GM18505 (cell line): ENCODE results near the gene MN1.
"Not testable (repeated sequence)": the region's sequence is repeated elsewhere in the genome, so short reads cannot be mapped to it uniquely, and the experiment has no call there.

Experiments
- ATAC-seq: cut with Tn5 transposase; IDR thresholded peaks from one replicate; pipeline ENCODE4 v1.9.1; 2021; ENCODE audit not compliant: unreplicated experiment
- POLR2A ChIP-seq: IDR thresholded peaks from 4 replicates; pipeline ENCODE4 v1.6.1; 2011; ENCODE audit warnings: borderline replicate concordance; ENCODE audit not compliant: insufficient read depth, insufficient read length; ENCODE audit errors: extremely low read depth

Gene MN1

GRCh38 chr22:27748751-27749191 is 52.8 kb downstream of the MN1 start:
- no peak for ATAC-seq
- no peak for TF ChIP-seq POLR2A

- no peak for ATAC-seq
- TF ChIP-seq POLR2A, result no peak
Observed at GRCh38 chr22:27748349-27748748, 53.2 kb downstream of the MN1 start.

- no peak for ATAC-seq
- no peak for TF ChIP-seq POLR2A
Observed at GRCh38 chr22:27747396-27748221, 53.9 kb downstream of the MN1 start.

- TF ChIP-seq POLR2A, result no peak
Observed at GRCh38 chr22:27746918-27747317, 54.6 kb downstream of the MN1 start.

DNA sequence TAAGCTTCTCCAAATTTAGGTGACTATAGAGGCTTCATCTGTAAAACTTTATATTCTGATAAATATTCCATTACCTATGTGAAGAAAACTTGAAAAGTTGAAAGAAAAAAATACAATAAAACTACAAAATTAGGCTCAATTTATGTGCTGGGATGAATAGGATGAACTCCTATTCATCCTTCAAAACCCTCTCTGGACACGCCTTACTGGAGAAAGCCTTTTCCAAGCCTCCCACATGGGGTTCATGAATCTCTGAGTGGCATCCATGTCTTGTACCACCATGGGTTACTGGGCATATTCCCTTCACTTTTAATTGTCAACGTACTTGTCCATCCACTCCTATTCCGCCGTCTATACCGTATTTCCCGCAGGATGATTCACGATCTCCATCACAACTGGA is 55.7 kb downstream of the MN1 start:
- no peak for TF ChIP-seq POLR2A
- no peak for ATAC-seq

More at GRCh38 chr22:27746918-27747317, 54.6 kb downstream of the MN1 start:
- no peak for ATAC-seq

DNA sequence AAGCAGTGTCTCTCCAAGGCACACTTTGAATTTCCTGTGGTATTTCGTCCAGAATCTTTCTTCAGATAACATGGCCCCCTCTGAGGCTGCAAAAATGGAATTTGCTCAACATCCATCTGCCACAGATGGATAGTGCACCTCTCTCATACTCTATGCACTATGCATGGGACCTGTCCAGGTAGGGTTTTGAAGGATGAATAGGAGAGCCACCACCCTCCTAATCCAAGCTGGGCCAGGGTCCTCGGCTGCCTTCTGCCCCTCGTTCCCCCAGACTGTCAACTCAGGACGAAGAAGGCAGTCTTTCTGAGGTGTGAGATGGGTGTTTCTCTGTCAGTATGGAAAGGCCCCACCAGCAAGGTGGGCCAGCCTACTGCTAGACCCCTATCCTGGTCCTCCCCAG is 56.4 kb downstream of the MN1 start:
- no peak for TF ChIP-seq POLR2A
- no peak for ATAC-seq

GRCh38 chr22:27744078-27744477 is 57.5 kb downstream of the MN1 start:
- ATAC-seq, result not testable (repeated sequence)

DNA sequence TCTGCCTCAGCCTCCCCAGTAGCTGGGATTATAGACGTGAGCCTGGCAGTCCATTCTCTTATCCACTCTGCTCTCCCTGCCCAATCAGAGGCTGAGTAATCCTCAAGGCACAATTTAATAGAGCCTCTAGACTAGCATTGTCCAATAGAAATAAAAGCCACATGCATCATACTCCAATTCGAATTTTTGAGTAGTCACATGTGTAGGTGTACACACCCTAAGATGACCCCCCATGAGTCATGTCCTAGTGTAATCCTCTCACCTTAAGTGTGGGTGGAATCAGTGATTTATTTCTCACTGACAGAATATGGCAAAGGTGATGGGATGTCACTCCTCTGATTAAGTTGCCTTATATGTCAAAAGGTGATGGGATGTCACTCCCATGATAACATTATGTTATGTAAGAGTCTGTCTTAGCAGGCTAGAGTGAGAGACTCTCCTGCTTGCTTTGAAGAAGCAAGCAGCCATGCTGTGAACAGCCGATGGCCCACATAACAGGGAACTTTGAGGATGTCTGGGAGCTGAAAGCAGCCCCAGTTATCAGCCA is 61.3 kb downstream of the MN1 start:
- no peak for TF ChIP-seq POLR2A
- no peak for ATAC-seq

GRCh38 chr22:27737521-27737920 is 64.0 kb downstream of the MN1 start:
- ATAC-seq, result no peak
- no peak for TF ChIP-seq POLR2A

- ATAC-seq, result no peak
- TF ChIP-seq POLR2A, result no peak
Observed at GRCh38 chr22:27734066-27734465, 67.5 kb downstream of the MN1 start.

DNA sequence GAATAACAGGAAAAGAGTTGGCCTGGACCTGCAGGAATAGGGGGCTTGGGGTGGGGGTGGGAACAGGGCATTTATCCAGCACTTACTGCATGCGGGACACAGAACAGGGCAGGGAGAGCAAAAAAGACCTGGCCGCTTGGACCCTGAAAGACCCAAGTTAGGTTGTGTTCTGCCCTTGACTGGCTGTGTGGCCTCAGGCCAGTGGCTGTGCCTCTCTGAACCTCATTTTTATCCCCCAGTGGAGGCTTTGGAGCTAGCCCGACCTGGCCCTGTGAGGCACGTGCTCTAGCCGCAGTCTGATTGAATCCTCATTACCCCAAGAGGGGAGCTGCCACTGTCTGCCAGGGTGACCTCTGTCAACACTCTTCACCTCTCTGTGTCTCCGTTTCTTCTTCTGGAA is 68.7 kb downstream of the MN1 start:
- no peak for ATAC-seq
- TF ChIP-seq POLR2A, result no peak

- ATAC-seq, result no peak
- no peak for TF ChIP-seq POLR2A
Observed at GRCh38 chr22:27732391-27732790, 69.2 kb downstream of the MN1 start.

DNA sequence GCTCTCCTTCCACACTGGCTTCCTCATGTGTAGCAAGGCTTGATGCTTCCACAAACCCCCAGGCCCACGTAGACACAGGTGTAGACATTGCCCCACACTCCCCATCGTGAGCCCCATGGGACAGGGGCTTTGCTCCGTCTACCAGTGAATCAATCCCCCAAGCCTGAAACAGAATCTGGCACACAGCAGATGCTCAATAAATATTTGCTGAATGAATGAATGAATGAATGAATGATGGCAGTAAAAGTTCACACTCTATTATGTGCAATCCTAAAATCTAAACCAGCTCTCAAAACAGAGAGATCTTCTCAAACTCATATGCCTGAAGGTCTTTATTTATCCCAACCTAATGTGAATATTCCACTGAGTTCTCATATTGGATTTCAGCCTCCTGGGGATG is 69.9 kb downstream of the MN1 start:
- TF ChIP-seq POLR2A, result no peak
- ATAC-seq, result no peak

DNA sequence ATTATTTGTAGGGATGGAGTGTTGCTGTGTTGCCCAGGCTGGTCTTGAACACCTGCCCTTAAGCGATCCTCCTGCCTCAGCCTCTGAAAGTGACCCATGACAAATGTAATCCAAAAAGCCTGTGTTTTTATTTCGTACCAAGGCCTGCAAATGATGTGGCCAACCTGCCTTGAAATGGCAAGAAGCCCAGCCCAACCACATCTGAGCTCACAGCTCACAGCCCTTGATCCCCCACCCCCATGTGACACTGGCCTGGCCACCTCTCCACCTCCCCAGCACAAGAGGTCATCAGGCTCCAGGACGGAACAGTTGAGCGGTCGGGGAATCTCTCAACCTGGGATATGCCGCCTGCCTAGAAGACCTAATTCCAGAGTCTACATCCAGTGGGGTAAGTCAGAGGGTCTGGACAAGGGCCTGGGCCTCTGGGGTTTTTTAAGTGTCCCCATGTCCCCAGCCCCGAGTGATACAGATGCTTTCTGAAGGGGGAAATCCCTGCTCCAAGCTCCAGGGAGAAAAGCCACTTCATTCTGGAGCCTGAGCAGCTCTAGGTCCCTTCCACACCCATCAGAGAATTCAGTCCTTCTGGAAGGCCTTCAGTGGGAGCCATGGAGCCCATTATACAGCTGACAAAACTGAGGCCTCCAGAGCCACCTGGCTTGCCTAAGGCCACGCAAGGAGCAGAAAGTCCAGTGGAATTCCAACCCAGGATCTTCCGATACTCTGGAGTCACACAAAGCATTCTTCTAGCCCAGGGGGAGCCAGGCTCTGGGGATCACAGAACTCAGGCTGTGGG is 70.7 kb downstream of the MN1 start:
- TF ChIP-seq POLR2A, result no peak
- no peak for ATAC-seq

GRCh38 chr22:27729246-27729645 is 72.3 kb downstream of the MN1 start:
- TF ChIP-seq POLR2A, result no peak
- no peak for ATAC-seq
